GM21515 (cell line): ENCODE data around the gene UBE2M.
"Not testable (repeated sequence)": the region's sequence is repeated elsewhere in the genome, so short reads cannot be mapped to it uniquely, and the experiment has no call there.

Source experiments
- ATAC-seq: cut with Tn5 transposase; IDR thresholded peaks from one replicate; pipeline ENCODE4 v1.9.1; 2021; ENCODE audit not compliant: unreplicated experiment

UBE2M gene

DNA sequence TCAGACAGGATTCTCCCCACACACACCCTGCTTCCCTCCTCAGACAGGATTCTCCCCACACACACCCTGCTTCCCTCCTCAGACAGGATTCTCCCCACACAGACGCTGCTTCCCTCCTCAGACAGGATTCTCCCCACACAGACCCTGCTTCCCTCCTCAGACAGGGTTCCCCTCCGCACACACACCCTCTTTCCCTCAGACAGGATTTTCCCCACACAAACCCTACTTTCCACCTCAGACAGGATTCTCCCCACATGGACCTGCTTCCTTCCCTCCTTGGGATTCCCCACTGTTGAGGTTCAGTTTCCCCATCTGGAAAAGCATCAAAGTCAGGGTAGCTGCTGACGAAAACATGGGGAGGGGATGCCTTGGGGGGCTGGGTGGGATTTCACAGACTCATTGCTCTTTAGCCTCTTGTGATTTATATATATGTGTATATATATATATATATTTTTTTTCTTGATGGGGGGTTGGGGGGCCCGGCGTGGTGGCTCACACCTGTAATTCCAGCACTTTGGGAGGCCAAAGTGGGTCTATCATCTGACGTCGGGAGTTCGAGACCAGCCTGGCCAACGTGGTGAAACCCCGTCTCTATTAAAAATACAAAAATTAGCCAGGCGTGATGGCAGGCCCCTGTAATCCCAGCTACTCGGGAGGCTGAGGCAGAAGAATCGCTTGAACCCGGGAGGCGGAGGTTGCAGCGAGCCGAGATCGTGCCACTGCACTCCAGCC lies 15.6 kb downstream of the UBE2M start:
- ATAC-seq: not testable (repeated sequence)

DNA sequence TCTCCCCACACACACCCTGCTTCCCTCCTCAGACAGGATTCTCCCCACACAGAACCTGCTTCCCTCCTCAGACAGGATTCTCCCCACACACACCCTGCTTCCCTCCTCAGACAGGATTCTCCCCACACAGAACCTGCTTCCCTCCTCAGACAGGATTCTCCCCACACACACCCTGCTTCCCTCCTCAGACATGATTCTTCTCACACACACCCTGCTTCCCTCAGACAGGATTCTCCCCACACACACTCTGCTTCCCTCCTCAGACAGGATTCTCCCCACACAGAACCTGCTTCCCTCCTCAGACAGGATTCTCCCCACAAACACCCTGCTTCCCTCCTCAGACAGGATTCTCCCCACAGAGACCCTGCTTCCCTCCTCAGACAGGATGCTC lies 19.2 kb downstream of the UBE2M start:
- not testable (repeated sequence) for ATAC-seq

DNA sequence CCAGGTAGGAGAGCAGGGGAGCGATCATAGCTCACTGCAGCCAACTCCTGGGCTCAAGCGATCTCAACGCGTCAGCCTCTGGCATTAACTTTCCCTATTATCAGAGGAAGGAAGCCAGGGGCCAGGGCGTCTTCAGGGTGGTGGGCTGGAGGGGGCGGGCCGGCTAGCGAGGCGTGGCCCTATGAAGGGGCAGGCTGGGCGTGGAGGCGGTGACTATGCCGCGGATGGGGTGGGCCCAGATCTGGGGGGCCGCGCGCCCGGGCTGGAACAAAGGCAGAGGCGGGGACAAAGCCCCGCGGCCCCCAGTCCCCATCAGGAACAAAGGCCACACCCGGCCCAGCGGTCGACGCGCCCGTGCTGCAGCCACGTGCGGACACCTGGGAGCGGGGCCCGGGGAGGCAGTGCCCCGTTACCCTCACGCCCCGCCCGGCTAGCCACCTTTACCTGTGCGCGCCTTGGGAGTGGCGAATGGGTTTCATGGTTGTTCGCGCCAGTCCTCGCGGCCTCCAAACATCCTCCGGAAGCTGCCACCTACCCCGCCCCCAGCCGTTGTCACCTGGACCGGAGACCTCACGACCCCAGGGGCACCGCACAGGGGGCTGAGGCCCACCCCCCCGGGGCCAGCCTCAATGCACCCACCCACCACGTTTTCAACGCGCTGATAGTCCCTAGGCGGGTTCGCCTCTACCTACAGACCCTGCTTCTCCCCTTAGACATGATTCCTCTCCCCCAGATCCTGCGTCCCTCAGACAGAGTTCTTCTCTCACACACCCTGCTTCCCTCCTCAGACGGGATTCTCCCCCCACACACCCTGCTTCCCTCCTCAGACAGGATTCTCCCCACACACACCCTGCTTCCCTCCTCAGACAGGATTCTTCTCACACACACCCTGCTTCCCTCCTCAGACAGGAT lies 19.9 kb downstream of the UBE2M start:
- ATAC-seq: no peak

DNA sequence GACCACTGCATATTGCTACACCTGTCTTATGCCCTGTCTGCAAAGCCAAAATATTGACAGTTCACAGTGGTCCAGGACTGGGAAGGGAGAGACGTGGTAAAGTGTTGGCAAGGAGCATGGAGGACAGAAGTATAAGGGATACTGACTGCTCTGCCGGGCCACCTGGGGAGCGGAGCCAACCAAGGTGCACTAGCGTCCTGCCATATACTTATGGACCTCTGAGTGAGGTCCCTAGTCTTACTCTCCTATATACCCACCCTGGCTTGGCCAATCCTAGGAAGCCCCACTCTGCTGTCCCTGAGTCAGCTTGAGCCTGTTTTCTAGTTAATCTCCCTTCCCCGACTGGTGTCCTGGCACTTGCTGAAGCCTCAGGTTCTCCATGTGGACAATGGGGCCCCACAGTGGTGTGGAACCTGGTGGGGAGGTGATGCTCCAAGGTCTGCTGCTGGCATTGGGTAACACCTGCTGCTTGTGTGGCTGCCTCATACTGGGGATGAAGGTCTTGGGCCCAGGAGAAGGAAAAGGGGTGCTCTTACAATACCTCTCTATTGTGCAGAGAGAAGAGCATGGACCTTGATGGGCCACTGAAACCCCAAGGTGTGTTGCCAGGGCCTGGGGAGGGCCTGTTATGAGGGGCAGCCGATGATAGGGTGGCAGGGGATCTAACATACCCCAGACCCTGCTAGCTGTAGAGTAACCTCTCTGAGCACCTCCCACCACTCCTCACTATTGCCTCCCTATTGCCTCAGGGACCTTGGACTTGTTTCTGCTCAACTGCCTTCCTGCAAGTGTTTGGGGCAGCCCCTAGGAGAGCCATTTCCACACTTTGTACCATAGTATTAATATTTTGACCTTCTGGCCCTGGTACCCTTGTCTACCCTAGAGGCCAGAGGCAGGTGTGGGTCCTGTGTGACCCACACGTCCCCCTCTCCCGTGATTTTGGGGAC lies 21.3 kb downstream of the UBE2M start:
- ATAC-seq: no peak

DNA sequence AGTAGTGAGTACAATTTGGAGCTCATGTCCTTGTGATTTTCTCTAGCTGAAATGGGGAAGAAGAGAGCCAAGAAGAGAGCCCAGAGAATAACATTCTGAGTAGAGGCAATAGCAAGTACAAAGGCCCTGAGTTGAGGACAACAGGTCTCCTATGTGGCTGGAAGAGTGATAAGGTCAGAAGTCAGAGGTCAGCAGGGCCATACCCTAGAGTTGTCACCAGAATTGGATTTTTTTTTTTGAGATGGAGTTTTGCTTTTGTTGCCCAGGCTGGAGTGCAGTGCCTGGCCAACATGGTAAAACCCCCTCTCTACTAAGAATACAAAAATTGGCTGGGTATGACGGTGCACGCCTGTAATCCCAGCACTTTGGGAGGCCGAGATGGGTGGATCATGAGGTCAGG lies 22.6 kb downstream of the UBE2M start:
- ATAC-seq: no peak

DNA sequence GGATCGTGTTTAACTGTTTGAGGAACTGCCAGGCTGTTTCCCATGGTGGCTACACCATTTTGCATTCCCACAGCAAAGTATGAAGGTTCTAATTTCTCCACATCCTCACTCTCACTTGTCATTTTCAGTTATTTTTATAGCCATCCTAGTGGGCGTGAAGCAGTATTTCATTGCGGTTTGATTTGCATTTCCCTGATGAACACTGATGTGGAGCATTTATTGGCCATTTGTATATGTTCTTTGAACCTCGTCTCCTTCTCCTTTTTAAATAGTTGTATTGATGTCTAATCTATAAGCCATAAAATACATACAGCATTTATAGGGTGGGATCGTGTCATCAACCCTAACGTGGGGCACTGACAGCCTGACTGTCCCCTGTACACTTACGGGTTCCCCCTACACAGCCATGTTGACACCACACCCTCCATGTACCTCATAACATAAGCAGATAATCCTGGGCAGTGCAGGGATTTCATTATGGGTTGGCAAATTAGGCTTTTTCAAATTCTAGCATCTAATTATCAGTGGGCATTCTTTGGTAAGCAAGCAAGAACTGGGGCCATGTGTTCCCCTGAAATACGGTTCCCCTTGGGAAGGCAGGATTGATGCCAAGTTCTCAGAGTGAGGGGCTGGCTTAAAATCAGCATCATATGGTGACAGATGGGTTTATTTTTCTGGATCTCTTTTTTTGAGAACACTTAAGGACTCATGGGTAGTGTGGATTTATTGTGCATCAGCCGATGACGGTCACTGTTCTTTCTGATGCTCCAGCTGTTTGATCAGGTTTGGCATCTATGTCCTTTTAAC lies 27.2 kb downstream of the UBE2M start:
- no peak for ATAC-seq

DNA sequence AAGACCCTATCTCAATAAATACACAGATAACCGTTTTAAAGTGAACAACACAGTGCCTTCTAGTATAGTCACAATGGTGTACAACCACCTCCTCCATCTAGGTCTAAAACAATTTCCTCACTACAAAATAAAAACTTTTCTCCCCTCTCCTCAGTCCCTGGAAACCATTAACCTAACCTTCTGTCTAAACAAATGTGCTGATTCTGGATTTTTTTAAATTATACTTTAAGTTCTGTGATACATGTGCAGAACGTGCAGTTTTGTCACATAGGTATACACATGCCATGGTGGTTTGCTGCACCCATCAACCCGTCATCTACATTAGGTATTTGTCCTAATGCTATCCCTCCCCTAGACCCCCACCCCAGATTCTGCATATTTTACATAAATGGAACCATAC lies 29.0 kb downstream of the UBE2M start:
- ATAC-seq: no peak

DNA sequence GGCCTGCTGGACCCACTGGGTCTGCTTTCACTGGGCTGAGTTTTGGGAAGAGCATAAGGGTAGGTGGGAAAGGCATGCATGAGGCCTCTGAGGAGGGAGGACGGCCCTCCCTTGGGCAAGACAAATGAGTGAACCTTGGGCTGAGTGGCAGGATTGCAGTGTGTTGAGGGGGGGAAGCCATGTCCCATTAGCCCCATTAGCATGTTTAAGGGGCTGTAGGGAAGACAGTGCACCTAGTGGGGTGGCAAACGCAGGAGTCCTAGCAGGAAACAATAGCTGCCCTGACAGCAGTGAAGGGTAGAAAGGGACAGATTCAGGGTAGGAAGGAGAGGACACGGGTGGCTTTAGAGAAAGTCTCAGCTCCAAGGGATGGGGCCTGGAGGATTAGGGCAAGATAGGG lies 35.7 kb downstream of the UBE2M start:
- no peak for ATAC-seq

DNA sequence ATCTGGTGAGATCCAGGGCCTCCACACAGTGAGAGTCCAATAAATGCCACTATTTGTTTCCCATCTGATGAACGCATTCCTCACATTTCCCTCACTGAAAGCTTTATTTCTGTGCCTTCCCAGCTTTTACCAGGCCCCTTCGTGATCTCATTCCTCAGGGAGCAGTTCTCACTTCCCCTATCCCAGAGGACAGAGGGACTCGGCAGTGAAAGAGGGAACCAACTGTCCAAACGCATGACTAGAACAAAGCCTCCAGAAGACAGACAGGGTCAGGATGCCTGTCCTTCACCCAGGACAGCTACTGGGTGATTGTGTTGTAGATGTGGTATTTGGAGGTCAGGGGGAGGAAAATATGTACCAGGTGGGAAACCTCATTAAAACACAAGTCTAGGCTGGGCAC lies 36.8 kb downstream of the UBE2M start:
- no peak for ATAC-seq

DNA sequence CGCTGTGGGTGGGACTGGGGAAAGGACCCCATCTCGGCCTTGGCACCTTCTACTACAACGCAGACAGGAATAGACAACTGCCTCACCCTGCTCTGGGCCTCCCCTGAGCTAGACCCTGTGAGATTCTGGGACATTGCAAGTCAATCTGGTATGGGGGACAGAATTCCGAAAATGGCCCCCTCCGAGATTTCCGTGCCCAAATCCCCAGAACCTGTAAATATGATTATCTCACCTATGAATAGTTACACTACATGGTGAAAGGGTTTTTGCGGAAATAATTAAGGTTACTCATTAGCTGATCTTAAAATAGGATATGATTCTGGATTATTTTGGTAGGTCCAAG lies 38.2 kb downstream of the UBE2M start:
- ATAC-seq: no peak

DNA sequence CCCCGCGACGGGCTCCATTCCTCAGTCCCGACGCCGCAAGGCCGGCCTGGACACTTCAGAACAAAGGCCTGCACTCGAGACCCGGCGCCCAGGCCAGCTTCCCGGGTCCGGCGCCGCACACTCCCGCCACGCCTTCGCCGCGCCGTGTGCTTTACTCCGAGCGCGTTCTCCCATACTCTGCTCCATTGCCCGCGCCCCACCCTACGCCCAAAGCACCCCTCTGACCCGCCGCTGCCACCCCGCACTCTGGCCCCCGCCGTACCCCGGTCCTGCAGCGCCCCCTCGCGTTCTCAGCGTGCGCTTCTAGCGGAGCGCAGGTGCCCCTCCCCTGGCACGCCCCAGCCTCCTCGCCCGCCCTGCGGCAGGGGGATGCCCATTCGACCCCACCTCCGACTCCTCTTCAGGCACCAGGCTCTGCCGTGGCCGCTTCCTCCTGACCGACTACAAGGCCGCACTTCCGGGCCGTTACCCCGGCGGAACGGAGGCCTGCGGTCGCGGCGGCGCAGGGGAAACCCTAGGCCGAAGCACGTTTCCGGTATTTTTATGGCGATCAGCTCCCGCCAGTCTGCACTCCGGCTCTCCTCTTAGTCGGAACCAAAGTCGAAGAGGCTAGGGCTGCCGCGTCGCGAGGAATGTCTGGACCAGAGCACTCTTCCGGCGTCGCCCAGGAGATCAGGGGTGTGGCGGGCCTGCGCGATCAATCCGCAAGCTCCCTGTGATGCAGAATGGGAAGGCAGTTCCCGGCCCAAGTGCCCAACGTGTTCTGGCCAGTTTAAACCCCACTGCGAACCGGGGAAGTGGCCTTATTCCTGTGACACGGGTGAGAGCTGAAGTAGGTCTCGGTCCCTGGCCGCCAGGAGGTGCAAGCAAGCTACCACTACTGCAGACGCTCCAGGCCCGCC lies 38.8 kb downstream of the UBE2M start, which contains the start of gene ZBTB45:
Gene ZBTB45, minus strand, starts transcription at position 456 of the 902 bp plus-strand sequence. CDS start 2,137 bp downstream, outside the sequence.
- ATAC-seq: peak; percentile 78

DNA sequence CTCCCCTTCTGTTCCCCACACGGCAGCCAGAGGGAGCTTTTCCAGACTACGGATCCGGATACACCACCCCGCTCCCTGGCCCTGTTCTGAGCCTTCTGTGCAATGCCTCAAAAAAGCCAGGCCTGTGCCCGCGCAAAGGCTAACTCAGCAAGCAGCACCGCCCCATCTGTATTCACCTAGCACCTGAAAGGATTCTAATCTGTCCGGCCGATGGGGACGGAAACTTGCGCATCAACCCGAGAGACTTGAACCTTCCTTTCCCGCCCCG lies 39.4 kb downstream of the UBE2M start:
- peak; percentile 1 for ATAC-seq

DNA sequence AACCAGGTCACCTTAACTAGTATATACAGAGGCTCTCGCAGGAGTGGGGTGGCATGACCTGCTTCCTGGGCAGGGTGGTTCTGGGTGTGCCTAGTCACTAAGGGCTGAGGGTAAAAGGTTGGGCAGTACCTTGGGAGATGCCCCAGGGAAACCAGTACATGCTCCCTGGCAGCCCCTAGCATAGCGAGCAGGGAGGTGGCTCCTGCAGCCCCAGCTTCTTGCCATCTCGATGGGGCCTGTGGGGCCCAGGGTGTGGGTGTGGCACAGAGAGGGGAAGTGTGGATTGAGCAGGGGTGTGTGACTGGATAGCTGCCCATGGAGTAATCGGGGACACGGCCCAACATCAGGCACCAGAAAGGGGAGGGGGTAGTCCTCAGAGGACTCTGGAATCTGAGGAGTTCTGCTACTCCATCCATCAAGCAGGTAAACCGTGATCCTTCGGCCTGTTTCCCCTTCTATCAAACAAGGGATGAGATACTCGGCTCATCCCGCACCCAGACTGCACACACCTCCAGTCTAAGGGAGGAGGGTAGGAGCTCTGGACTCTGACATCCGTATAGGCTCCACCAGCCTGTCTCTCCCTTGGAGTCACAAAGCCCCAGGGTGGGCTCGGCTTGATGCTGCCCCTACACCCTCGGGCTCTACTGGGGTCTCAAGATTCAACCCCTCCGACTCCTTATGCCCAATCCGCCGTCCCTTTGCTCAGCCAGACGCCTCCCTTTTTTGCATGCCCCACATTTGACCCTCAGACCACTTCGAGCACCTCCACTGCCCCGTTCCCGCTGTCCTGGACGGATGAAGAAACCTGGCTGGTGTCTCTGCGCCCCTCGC lies 39.9 kb downstream of the UBE2M start:
- ATAC-seq: no peak

DNA sequence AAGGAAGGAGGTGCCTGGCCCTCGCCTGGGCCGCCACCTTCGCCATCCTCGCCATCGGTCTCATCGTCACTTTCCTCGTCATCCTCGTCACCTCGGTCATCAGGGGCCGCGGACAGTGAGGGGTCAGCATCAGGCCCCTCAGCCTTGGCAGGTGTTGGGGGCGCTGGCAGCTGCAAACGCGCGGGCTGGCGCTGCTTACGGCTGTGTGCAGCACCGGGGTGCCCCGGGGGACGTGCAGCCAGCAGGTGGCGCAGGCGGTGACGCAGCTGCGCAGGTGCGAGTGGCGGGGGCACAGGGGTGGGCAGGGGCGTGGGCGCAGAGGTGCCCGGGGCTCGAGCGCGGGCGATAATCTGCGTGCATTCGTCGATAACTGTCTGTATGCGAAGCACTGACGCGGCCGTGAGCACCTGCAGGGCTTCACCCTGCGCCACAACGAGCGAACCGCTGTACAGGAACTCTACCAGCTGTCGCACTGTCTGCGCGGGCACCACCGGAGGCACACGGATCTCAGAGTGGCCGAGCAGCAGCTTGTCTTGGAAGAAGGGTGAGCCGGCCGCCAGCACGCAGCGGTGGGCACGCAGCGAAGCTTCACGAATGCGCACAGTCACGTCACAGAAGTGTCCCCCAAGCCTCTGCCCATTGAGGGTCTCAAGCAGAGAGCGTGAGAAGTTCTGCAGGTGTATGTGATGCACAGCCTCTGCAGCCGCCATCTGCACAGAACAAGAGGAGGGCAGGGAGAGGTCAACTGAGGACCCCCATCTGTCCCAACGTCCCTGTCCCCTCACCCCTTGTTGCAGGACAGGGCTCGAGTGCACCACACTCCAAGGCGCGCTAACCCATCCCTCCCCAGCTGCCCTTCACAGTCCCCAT lies 41.2 kb downstream of the UBE2M start:
- ATAC-seq: no peak

DNA sequence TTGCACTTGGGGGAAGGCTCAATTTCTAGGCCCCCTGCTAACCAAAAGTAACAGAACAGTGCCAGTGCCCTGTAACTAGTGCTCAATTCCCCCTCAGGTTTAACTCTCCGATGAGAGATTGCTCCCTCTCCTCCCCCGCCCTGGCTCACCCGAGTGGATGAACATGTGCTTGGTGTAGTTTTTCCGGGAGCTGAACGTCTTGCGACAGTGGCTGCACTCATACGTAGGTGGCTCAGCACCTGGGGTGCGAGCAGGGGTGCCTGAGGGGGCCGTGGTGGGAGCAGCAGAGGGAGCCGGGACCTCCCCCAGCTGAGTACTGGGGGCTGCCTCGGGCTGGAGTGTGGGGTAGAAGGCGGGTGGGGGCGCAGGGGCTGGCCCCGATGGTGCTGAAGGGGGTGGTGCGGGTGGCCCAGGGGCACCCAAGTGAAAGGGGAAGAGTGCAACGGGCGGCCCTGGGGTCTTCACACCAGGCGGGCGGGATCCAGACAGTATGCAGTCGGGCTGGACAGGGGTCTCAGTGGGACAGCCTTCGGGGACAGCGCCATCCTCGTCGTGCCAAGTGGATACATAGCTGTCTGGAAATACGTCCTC lies 42.1 kb downstream of the UBE2M start:
- ATAC-seq: no peak

DNA sequence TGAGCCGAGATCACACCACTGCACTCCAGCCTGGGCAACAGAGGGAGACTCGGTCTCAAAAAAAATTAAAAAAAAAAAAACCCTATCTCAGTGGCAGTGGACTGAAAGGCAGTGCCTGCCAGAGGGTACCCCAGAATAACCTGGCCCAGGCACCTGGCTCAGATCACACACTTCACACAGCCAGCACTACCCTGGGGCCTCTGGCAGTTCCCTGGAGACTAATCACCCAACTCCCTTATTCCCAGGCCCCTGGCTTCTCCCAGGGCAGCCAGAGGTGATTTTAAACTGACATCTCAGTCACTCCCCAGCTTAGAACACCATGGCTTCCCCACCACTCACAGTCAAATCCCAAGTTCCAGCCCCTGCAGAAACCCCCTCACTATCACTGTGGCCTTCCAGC lies 43.2 kb downstream of the UBE2M start:
- ATAC-seq: no peak

DNA sequence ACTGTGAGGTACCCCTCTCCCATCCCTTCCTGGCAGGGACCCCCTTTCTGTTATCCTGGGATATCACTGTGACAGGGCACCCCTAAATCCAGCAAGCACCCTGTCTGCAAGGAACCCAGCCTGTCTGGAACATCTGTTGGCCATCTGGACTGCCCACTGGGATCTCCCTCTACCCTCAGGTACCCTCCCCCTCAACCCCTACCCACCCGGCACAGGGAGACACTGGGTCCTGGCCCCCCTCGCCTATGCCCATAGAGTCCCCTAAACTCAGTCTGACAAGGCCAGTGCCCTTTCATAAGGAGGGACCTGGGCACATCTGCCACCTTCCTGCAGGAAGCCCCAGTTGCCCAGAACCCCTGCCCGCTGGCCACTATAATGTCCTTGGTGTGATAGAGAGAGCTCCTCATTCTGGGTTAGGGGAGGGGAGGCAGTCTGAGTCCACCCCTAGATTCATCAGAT lies 43.8 kb downstream of the UBE2M start:
- ATAC-seq: no peak
